Keratinocyte (primary cell): ENCODE results near the gene GPLD1. TPM values are rescaled to one million over a fixed set of nuclear protein-coding genes. Genes with fewer than 3 reads are reported as not detected.

Experiments used
- DNase-seq: peaks from one replicate; pipeline ENCODE4 v3.0.0-alpha.2; 2011; ENCODE audit warnings: low read depth, missing footprints, low spot score
- FAIRE-seq: peaks from 2 replicates; lab custom pipeline; 2011; peaks lifted over from hg19 to GRCh38; lab: Jason Lieb, UNC
- H2AFZ ChIP-seq: 2 replicates; pipeline ENCODE4 v1.6.0; 2012; ENCODE audit warnings: low read length, control low read depth, inconsistent platforms; ENCODE audit not compliant: control insufficient read depth
- H3K27ac ChIP-seq: 2 replicates; pipeline ENCODE4 v1.5.1; 2011; ENCODE audit warnings: low read length; ENCODE audit not compliant: control insufficient read depth, insufficient read depth
- H3K27me3 ChIP-seq: 3 replicates; pipeline ENCODE4 v1.6.0; 2011; ENCODE audit warnings: low read length; ENCODE audit not compliant: control insufficient read depth, insufficient read depth; ENCODE audit errors: extremely low read depth
- H3K36me3 ChIP-seq, 2 experiments: 2 replicates in 1 of 2; 3 replicates in 1 of 2; pipeline ENCODE4 v1.5.1; 2011; ENCODE audit warnings: low read length in 2 of 2, mild to moderate bottlenecking in 1 of 2; ENCODE audit not compliant: control insufficient read depth in 2 of 2, insufficient read depth in 2 of 2; ENCODE audit errors: extremely low read depth in 1 of 2
- H3K4me1 ChIP-seq: 3 replicates; pipeline ENCODE4 v1.5.1; 2011; ENCODE audit warnings: low read length; ENCODE audit not compliant: control insufficient read depth, insufficient read depth; ENCODE audit errors: extremely low read depth
- H3K4me2 ChIP-seq: 3 replicates; pipeline ENCODE4 v1.6.0; 2011; ENCODE audit warnings: low read depth, low read length; ENCODE audit not compliant: control insufficient read depth, insufficient read depth; ENCODE audit errors: extremely low read depth
- H3K4me3 ChIP-seq, 3 experiments: fragments of 200-600 bp in 1 of 3; sonication (generic) in 1 of 3; 2 replicates in 2 of 3; 3 replicates in 1 of 3; pipeline ENCODE4 v1.5.1; 2011 to 2016; ENCODE audit warnings: low read length in 3 of 3, mild to moderate bottlenecking in 3 of 3, control low read depth in 2 of 3, inconsistent platforms in 1 of 3, low read depth in 1 of 3, mixed read lengths in 1 of 3, mixed run types in 1 of 3, moderate library complexity in 1 of 3; ENCODE audit not compliant: control insufficient read depth in 2 of 3, insufficient read depth in 2 of 3; ENCODE audit errors: extremely low read depth in 1 of 3
- H3K79me2 ChIP-seq: 2 replicates; pipeline ENCODE4 v1.6.0; 2012; ENCODE audit warnings: low read length; ENCODE audit not compliant: control insufficient read depth, insufficient read depth
- H3K9ac ChIP-seq: 3 replicates; pipeline ENCODE4 v1.6.0; 2011; ENCODE audit warnings: low read length; ENCODE audit not compliant: control insufficient read depth, insufficient read depth; ENCODE audit errors: extremely low read depth
- H3K9me1 ChIP-seq: 3 replicates; pipeline ENCODE4 v1.6.0; 2011; ENCODE audit warnings: low read length; ENCODE audit not compliant: control insufficient read depth, insufficient read depth; ENCODE audit errors: extremely low read depth
- H3K9me3 ChIP-seq: 2 replicates; pipeline ENCODE4 v1.5.1; 2012; ENCODE audit warnings: low read depth, low read length; ENCODE audit not compliant: control insufficient read depth
- H4K20me1 ChIP-seq: 3 replicates; pipeline ENCODE4 v1.6.0; 2011; ENCODE audit warnings: low read length; ENCODE audit not compliant: control insufficient read depth, insufficient read depth; ENCODE audit errors: extremely low read depth
- EZH2 ChIP-seq: IDR thresholded peaks from one replicate; pipeline ENCODE4 v1.6.1; 2012; ENCODE audit warnings: inconsistent platforms, mild to moderate bottlenecking, low read length, moderate library complexity
- dilution Hi-C: fragments of 300-500 bp; cut with MboI; formaldehyde crosslinking; loops from one replicate; pipeline ENCODE4 v1.7.0; 2020; ENCODE audit warnings: low sequenced_read_pairs; ENCODE audit not compliant: extremely low pct_ligation_motif_present
- polyA plus RNA-seq, 5 experiments: library from polyadenylated mRNA; depleted of rRNA in 3 of 5; stranded (reverse) in 3 of 5; stranded (forward) in 1 of 5; unstranded in 1 of 5; fragments of >200 nt; gene quantifications; 1 replicate in 1 of 5; 2 replicates in 3 of 5; 3 replicates in 1 of 5; pipeline versions ENCODE4 v1.2.1 to v1.2.3, GENCODE V29; 2011 to 2012; ENCODE audit warnings: missing spikeins in 2 of 5, low read depth in 1 of 5, low replicate concordance in 1 of 5
- TF ChIP-seq, protein P1 (sequence below), 3 experiments: IDR thresholded peaks in 1 of 3; conservative IDR thresholded peaks in 1 of 3; optimal IDR thresholded peaks in 1 of 3; 2 replicates in 2 of 3; 3 replicates in 1 of 3; pipeline versions ENCODE3 to v1.5.1; 2011; ENCODE audit warnings: low read length in 3 of 3, mild to moderate bottlenecking in 3 of 3, moderate library complexity in 2 of 3, control low read depth in 1 of 3, inconsistent platforms in 1 of 3; ENCODE audit not compliant: insufficient read depth in 2 of 3; ENCODE audit errors: extremely low read depth in 1 of 3

The GPLD1 gene
- polyA plus RNA-seq, 1 donor (not counting 4 experiments of a cell fraction or from before 2014, with no cell fraction given) = 0.07 TPM

DNA sequence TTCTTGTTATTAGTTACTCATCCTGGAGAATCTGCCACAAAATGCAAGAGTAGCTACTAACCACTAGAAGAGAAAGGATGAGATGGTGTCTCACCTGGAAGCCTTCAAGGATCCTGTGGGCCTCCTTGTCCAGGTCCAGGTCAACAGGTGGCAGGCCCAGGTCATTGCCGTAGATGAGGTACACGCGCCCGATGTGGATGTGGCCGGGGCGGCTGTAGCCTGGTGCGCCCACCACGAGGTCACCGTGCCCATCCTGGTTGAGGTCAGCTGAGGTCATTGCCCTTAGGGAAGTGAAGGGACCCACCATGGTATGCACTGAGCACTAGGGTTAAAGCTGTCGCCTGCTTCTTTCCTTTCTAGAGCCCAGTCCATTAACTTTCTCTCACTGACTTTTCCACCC lies 35.5 kb downstream of the GPLD1 start:
- no peaks in the 10 kb centered on the region for H3K79me2 ChIP-seq
- TF ChIP-seq EZH2 = no peak
- TF ChIP-seq, protein P1, sequence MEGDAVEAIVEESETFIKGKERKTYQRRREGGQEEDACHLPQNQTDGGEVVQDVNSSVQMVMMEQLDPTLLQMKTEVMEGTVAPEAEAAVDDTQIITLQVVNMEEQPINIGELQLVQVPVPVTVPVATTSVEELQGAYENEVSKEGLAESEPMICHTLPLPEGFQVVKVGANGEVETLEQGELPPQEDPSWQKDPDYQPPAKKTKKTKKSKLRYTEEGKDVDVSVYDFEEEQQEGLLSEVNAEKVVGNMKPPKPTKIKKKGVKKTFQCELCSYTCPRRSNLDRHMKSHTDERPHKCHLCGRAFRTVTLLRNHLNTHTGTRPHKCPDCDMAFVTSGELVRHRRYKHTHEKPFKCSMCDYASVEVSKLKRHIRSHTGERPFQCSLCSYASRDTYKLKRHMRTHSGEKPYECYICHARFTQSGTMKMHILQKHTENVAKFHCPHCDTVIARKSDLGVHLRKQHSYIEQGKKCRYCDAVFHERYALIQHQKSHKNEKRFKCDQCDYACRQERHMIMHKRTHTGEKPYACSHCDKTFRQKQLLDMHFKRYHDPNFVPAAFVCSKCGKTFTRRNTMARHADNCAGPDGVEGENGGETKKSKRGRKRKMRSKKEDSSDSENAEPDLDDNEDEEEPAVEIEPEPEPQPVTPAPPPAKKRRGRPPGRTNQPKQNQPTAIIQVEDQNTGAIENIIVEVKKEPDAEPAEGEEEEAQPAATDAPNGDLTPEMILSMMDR (optimal IDR thresholded peaks at IDR 0.05 in 1 of 3, IDR thresholded peaks at IDR 0.05 in 1 of 3, conservative IDR thresholded peaks at IDR 0.05 in 1 of 3; ENCODE audit: extremely low read depth in 1 of 3, insufficient read depth in 2 of 3, low read length in 3 of 3) = no peak

DNA sequence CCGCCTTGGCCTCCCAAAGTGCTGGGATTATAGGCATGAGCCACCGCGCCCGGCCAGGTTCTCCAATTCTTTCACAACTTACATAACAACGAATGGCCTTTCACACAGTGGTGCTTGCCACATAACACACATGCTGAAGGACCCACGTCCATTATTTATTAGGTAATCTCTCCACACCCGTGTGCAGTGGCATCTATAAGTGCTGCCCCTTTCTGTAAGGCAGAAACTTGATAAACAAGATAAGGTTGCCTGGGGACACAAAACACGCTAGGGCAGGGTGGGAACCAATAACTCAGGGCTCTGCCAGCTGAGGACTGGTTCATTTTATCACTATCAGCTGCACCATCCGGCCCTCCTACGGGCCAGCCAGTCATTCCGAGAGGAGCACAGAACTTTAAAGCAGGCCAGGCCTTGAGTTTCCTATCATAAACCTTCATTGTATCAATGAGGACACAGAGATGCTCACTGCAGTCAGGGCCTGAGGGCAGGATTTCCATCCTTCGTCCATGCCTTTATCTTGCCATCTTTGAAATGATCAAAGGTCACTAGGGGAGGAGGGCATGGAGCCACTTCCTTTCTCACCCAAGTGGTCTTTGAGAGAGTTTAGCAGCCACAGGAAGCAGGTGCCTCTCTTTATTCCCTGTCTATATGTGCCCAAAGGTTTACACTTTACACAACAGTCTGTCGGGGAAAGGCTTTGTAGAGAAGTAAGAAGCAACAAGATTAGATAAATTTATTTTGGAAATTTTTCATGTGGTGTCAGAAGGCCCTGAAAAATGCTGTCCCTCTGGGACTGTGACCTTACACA lies 37.6 kb downstream of the GPLD1 start:
- Histone ChIP-seq H3K9me1 (no peaks in the 10 kb centered on the region), H3K4me3 (no peak overlapping the region), H3K4me2 (no peak overlapping the region), H3K27ac (no peak overlapping the region), H3K79me2 (no peaks in the 10 kb centered on the region), H3K9me3 (no peaks in the 10 kb centered on the region), H4K20me1 (no peaks in the 10 kb centered on the region), H3K4me1 (no peaks in the 10 kb centered on the region), H3K9ac (no peak overlapping the region), H3K36me3 (no peaks in the 10 kb centered on the region), H3K27me3 (no peaks in the 10 kb centered on the region), H2AFZ (no peak overlapping the region)
- FAIRE-seq = no peak
- TF ChIP-seq, protein P1 (optimal IDR thresholded peaks at IDR 0.05 in 1 of 3, IDR thresholded peaks at IDR 0.05 in 1 of 3, conservative IDR thresholded peaks at IDR 0.05 in 1 of 3; ENCODE audit: extremely low read depth in 1 of 3, insufficient read depth in 2 of 3, low read length in 3 of 3) = no peak
- TF ChIP-seq EZH2 = no peak
- dilution Hi-C loops = no loop called here
- no peak for DNase-seq

More for the DNA sequence above, 35.5 kb downstream of the GPLD1 start:
- no peak for DNase-seq
- no peak overlapping the region for H3K4me3 ChIP-seq
- no peaks in the 10 kb centered on the region for H3K9me1 ChIP-seq
- H2AFZ ChIP-seq = no peak overlapping the region
- no peaks in the 10 kb centered on the region for H3K36me3 ChIP-seq
- H3K9me3 ChIP-seq = no peaks in the 10 kb centered on the region
- no peaks in the 10 kb centered on the region for H3K4me1 ChIP-seq
- H3K4me2 ChIP-seq = no peak overlapping the region
- no peak overlapping the region for H3K9ac ChIP-seq
- no peaks in the 10 kb centered on the region for H3K27me3 ChIP-seq
- no peak overlapping the region for H3K27ac ChIP-seq
- FAIRE-seq = no peak
- no peaks in the 10 kb centered on the region for H4K20me1 ChIP-seq
- dilution Hi-C loops = no loop called here
